ENCODE results near the gene AFF3.

Gene AFF3

DNA sequence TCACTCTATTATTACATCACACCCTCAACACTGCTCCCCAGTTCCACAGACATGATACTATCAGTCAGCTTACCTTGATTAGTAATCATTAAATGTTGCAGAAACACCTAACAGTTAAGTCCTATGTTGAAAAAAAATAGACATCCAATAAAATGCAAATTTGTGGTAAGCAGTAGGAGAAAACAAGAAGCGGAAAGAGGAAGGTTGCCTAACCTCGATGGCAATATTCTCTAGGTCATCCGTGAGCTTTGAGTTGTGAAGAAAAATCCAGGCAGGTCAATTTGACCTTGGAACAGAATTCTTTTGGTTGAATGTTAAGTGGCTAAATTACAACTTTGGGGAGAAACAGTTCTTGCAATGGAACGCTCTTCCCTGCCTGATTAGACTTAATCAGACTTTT is 264.4 kb downstream of the AFF3 start:
- no peak for DNase-seq

DNA sequence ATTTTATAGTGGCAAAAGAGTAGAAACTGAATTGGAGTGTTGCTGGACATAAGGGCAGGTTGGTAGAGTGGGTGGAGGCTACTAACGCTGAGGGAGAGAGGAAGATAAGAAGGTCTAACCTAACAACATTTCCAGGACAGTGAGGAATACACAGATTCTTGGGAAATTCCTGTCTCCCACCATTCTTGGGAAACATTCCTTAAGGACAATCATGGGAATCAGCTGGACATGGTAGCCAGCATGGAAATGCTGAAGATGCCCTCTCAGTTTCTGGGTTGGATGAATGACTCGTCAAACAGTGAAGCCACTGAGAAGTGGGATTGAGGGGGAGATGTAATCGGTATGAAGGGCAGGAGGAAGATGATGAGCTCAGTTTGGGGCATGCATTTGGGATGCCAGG is 265.4 kb downstream of the AFF3 start:
- DNase-seq: no peak

DNA sequence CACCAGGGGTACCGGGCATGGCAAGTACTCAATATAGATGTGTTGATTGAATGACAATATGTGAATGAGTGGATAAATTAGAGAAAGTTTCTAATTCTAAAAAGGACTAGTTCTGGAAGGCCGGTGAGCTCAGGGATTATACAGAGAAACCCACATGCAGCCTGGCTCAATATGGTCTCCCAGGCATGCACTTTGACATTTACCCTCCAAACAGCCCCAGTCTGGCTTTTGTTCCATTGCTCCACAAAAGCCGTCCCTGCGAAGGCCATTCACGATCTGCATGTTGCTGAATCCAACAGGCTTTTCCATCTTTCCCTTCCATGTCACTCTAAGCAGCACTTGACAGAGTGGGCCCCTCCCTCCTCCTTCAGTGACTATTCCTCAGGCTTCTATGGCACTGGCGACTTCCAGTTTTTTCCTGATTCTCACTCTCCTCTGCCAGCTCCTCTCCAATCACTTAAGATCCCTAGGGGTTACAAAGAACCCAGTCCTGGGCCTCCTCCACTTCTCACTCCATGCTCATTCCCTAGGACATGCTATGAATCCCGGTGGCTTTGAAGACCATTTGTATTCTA is 266.7 kb downstream of the AFF3 start:
- no peak for DNase-seq

DNA sequence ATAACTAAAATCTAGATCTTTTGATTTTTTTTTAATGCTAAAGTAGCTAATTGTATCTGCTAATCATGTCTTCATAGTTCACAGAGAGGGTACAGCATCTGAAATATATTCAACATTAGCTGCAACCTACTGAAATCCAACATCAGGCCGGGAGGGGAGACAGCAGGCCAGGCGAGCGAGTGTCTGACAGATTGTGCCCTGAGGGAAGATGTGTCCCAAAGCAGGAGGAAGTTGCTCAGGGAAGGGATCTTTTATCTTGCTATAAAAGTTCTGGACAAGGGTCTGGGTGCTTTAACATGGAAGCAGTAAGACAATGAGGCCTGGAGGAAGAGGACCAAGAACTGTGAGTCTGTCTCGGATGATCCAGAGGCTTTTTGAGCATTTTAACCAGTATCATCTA is 274.1 kb downstream of the AFF3 start:
- no peak for DNase-seq

DNA sequence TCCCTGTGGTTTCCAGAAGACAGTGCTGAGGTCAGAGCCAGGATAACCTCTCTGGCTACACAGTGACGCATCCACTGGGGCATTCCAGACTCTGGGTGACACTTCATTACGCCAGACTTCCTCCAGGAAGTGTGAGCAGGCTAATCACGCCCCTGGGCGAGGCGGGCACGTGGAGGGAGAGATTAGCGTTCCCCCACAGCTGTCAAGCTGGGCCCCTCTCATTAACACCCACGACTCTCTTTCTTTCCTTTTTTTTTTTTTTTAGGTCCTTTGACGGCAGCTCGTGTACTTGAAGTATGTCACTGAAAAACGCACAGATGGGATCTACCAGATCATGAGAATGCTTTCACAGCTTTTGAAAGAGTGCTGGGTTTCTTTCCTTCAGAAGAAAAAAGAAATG is 274.6 kb downstream of the AFF3 start:
- DNase-seq: no peak

DNA sequence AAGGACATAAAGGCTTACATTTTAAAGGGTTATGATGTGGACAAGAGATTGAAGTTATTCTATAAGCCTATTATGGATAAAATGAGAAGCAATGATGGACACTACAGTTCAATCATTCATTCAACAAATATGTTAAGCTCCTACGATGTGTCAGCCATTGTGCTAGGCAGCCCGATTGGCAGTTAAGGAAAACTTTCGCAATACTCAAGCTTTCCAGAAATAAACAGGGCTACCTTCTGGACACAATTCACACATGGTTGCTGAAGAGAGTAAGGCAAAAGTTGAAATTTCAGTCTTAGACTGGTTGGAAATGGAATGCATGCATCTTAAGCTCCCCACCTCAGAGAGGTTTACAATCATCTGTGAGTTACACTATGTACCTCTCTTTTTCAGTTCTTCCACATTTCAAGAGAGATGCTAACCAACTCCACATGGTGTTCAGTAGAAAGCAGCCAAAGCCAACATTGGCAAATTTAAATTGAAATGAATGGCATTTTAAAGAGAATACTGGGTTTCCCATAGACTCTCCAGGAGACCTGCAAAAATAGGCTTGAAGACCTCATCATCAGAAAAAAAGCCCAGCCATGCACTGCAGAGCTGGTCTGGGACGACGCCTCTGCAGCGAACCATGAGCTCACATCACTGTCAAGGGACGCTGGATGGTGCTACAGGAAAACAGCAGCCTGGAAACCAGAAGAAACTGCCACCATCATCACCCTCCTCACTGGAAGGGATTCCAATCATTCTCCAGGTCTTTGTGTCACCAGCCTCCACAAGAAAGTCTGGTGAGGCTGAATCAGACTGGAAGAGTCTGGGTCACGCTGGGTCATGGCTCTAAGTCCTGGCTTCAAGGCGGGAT is 276.3 kb downstream of the AFF3 start:
- no peak for DNase-seq

DNA sequence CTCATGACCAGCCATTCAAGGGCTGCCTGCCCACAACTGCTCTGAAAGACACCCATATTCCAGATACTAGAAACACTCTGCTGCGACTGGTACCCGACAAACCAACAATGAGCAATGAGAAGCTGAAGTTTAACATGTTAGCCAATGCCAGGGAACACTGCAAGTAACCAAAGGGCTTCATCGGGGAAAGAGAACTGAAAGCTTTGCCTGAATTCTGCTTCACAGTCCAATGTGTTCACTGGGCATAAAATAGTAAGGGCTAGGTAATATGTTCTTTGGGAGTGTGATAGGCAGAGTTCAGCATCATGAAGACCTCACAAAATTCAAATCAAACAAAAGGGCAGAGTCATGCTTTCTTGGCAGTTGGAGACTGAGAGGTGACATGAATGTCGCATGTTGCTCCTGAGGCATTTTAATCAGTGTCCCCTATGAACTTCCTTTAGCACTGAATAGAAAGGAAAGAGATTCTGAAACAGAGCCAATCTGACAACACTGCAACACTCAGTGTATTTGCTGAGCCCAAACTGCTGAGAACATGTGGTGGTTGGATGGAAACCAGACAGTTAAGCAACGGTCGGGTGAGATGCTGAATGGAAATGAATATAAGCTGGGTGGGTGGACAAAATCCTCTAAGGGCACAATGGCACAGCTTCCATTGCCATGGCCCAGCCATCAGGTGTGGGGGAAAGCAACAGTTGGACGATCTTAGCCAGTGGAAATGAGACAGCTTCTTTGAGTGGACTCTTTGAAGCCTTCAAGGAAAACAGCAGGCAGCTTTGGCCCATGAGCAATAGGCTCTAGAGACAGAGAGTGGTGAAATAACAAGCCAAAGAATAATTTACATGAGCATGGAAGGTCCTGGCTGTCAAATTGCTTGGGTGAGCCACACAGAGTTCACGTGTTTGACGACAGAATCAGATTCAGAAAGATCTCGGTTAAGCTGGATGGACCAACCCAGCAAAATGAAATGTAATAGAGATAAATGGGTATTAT is 277.5 kb downstream of the AFF3 start:
- no peak for DNase-seq

DNA sequence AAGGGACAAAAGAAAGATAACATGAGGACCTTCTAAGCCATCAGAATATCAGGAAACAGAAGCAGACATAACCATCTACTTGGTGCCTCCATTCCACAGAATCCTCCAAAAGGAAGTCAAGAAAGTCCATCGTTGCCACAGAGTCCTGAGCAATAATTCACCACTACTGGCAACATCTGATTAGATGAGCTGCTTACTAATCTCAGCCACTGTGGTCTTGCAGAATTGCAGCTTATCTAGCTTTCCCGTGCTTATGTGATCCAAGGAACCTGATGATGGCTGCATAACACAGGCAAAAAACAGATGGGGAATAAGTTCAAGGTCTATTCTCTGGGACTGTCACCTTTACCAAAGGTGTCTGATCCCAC is 278.5 kb downstream of the AFF3 start:
- DNase-seq: no peak

DNA sequence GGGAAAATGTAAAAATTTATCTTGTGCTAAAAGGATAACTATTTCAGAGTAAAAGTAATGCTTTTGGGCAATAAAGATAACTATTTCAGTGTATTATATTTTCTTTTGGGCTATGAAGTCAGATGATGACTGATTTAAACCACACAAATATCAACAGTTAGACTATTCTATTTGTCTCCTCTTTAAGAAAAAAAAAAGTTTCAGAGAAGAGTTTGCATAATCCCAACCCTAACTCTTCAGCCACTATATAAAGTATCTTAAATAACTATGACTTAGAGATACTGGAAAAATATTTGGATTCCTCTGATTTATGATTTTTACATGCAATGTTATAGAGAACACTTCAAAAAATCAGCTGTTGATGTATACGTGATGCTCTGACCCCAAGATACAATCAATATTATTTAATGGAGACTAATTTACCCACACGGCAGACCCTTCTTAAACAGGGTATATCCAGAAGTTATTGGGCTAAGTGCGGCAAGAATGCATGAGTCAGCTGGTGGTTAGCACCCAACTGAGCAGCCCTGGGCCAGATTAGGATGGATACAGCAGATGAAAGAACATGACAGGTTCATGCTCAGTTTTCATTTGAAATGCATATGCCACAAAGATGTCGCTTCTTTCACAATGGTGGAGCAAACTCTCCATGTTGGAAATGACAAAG is 279.0 kb downstream of the AFF3 start:
- DNase-seq: no peak

DNA sequence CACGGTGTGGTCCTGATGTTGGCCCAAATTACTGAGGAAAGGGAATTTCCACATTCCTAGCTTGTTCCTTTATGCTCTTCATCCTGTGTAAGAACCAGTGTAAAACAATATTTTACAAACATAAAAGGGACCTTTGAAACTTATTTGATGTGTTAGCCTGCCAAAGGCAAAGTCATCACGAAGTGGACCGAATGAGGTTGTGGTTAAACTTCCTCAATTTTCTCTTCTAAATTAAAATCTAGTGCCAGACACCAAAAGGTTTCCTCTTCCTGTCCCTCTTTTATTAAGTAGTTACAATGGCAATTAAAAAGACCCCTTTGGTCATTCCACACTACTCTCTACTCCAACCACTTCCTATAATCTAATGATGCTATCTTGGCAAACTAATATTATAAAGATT is 279.8 kb downstream of the AFF3 start:
- no peak for DNase-seq

DNA sequence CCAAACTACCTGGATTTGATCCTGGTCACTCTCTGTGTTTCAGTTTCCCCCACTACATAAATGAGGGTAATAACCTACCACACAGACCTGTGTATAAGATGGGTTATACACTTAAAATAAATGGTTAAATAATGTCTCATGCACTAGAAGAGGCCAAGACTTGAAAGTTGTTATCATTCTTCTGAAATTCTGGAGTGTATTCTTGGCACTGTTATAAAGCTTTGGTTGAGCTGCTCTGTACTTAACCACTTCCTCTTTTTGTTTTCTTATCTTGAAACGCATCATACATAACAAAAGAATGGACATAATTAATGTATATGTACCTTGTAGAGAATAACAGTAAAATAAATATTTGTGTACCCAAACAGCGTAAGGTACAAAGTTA is 281.0 kb downstream of the AFF3 start:
- no peak for DNase-seq

DNA sequence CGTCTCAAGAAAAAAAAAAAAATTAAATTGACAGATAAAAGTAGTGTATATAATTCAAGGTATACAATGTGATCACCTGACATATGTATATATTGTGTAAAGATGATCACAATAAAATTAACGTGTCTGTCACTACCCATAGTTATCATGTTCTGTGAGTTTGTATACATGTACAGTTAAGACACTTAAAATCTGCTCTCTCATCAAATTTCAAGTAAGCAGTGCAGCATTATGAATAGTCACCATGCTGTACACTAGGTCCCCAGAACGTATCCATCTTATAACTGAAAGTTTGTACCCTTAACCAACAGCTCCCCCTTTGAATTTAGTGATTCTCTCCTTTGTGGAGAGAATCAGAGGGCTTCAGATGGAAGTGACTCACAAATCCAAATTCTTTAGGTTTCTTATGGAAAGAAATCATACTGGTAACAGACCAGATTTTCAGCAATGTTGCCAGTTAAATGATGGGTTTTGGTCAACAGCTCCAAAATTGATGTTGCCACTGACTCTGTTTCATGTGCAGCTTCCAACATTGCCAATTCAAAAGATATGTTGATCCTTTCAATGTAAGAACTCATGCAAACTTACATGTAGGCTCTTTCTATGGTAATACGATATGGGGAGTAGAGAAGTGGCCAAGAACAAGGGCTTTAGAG is 281.5 kb downstream of the AFF3 start:
- no peak for DNase-seq

DNA sequence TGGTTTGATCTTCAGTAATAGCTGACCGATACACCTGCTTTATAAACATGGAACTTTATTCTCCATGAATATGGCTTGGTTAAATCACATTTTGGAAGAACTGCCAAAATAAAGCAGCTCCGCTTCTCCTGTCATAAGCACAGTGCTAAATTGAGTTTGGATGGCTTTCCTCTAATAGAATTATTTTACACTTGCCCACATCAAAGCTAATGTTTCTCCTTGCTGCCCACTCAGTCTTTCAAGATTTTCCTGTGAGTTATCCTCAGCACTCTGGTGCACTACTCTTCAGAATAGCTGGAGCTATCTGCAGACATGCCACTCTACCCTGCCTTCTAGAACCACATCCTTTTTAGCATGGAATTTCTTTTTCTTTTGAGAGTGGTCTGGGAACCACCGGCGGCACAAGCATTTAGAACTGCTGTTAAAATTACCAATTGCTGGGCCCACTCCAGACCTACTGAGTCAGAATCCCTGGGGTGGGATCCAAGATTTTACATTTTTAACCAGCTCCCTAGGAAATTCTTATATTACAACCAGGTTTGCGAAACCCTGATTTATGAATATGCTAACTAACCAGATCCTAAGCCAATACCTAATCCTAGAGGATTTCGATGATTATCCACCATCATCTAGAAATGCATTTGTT is 283.3 kb downstream of the AFF3 start:
- DNase-seq: no peak

DNA sequence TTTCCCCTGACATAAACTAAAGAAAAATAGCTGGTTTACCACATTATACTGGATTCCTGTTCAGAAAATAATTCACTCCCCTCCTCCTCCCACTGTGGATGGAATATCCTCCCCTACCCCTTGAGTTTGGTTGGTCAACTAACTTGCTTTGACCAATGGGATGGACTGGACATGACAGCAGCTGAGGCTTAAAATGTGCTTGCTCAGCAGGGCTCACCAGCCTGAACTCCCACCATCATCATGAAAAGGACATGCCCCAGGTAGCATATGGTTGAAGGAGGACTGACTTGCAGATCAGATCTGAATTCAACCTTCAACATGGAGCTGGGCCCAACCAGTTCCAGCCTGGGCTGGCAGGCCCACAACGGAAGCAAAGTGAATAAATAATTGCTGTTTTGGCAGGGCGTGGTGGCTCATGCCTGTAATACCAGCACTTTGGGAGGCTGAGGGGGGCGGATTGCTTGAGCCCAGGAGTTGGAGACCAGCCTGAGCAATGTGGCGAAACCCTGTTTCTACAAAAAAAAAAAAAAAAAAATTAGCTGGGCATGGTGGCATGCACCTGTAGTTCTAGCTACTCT is 284.4 kb downstream of the AFF3 start:
- DNase-seq: no peak

DNA sequence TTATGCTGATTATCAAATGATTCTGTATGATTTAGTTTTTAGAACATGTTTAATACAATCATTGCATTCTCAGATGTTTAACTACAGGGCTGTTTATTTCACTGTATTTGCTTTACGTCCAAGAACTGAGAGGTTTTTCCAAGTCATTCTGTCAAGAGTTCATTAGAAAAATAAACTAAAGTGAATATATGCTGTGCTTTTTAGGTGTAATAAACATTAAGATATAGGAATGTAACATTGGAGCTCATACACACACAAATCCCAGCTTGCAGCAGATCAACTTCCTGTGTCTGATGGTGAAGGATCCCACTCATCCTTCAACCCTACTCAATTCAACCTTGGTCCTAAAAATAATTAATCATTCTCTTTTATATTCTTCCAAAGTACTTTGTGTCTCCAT is 285.0 kb downstream of the AFF3 start:
- DNase-seq: no peak

DNA sequence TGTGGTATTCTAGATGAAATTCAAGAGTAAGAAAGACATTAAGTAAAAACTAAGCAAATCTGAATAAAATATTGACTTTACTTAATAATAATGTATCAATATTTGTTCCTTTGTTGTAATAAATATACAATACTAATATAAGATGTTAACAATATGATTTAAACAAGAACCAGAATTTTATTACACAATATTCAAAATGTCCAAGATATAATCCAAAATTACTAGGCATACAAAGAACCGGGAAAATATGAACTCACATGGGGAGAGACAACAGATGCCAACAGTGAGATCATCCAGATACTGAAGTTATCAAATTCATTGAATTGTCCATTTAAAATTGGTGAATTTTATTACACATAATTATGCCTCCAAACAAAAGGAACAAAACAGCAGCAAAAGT is 286.3 kb downstream of the AFF3 start:
- DNase-seq: no peak

DNA sequence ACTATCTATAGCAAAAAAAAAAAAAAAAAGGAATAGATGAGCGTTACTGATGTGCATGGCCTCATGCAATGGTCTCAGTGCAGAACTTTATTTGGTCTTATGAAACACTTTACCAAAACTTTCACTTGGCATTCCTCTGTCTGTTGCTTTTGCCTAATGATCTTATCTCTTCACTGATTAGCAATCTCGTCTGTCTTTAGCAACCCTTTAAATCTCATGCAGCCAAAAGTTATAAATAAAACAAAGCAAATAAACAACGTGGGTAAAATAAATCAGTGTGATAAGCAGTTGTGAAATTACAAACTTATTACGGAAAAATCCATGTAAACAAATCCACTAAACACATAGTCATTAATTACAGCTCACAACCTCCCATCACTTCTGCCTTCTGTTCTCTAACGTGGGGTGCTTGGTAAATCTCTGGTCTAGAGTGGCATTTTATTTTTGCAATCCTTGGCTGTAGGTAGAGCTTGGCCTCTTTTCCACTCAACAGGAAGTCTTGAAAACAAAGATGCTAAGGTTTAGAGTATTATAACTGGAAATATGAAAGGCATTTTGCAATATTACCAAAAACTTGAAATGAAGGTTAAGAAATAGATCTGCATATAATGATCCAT is 288.0 kb downstream of the AFF3 start:
- no peak for DNase-seq

DNA sequence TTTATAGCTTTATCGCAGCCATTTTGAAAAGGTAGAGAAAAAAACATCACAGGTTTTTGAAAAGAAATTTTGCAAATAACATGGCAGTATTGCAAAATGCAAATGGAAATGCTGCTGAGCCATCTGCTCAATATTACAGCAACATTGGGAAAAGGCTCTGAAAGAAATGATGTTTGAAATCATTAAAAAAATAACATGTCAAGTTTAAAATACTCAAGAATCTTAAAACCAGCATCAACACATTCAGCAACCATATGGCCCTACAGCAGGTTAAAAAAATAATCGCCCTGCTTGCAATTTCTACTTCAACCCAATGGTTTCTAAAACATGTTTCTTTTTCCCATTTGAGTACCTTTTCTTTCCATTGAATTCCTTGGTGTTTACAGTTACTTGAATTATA is 289.4 kb downstream of the AFF3 start:
- DNase-seq: no peak

DNA sequence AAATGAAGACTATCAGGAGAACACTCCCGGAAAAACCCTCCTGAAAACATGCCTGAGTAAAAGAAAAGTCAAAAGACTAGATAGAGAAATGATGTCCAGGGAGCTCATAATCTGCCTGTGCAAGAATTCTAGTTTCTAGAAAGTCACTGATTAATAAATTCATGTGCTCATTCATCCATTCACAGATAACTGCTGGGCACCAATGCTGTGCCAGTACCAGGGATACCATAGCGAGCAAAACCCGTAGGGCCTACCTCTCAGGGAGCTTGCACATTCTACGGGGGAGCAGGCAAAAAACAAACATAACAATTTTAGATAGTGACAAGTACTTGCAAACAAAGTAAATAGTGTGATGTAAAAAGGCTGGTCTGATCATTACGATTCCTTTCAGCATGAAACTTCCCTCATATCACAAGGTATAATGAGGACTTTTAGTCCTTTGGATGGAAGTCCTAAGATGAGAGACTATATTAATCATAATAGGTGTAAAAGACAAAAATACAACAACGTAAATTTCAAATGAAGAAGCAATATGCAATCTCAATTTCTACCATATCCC is 289.9 kb downstream of the AFF3 start:
- DNase-seq: no peak

DNA sequence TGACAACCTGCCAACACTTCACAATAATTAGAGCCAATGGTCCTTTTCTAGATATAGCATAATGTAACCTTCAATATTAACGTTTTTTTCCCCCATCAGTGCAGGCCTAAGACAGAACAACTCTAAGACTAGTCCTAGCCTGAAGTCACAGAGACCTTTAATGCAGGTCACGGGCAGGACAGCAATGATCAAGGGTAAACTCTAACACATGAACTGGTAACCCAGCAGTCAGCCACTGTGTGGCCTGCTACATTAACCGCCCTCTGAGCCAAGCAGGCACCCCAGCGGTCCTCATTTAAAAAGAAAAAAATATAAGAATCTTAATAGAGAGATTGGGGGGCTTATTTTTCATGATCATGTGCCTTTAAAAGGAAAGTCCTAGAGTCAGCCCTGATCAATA is 290.6 kb downstream of the AFF3 start:
- DNase-seq: no peak

DNA sequence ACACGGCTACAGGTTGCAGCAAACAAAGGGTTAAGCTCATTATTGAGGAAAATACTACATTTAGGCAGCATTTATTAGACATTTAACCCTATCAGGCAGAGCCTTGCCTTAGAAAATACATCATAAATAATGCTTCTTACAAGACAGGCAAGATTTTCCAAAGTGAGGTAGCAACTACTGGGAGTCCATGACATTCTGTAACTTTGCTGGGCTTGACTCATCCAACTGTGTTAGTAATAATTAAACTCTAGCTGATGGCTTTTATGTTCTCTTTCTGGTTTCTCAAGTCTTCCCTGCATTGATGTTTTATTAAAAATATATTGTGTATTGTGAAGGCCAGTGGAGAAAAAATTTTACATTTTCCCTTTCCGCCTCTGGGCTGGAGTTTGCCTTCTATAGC is 291.3 kb downstream of the AFF3 start:
- no peak for DNase-seq
